ENCODE results near the gene MSX1.

MSX1 gene

DNA sequence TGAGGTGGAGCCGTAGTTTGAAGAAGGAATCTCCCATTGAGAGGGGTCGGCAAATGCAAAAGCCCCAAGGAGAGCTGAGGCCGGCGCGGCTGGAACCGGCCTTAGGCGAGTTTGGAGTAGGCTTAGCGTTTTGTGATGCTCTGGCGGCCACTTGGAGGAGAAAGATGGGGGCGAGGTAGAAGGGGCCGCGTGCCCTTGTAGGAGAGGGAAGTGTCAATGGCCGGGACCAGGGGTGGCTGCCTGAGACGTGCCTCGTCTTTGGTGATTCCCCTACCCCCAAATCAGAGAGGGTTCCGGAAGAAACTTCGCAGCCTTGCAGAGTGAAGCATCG is 11.7 kb downstream of the MSX1 start:
- no peak for FAIRE-seq

DNA sequence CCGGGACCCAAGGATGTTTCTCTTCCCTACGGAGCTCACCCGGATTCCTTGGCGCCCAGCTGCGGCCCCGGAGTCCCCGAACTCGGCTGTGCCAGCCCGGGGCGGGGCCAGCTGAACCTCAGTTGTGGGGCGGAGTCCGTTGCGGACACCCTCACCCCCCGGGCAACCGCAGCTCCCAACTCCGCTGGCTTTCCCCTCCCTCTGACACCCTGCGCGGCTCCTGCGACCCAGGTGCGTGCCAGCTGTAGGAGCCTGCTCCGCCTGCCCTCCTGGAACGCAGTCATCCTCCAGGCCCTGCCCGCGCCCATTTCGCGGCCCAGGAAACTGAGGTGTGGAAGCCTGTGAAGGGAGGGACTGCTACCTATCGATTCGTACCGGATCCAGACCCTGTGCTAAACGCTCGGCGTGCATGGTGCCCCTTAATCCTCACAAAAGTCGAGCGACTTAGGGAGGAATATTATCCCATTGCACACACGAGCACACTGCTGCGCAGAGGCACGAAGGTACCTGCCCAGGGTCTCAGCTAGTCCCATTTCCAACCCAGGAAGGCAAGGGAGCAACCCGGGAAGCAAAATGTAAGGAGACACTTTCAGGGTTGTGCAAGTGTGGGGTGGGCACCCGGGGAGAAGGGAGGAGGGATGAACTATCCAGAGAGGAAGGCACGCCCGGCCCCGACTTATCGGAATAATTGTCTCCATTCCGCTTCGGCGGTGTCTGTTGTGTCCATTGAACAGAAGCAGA is 12.3 kb downstream of the MSX1 start:
- no peak for FAIRE-seq

- no peak for FAIRE-seq
Observed at GRCh38 chr4:4872314-4872903, 12.9 kb downstream of the MSX1 start.

DNA sequence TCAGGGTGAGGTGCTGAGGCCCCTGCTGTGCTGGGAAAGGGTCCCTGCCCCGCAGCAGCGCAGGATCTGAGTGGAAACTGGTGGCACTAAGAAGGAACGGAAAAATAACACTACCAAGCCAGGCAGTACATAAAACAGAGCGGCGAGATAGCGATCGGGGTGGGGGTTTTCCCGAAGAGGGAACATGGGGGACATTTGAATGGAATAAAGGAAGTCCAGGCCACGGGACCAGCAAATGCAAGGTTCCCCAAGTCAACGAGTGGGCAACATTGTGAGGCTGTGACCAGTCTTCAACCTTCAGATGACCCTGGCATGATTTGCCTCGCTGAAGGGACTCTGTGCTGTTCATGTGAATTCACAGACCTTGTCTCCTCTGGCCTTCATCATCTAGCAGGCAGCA is 13.7 kb downstream of the MSX1 start:
- no peak for FAIRE-seq

DNA sequence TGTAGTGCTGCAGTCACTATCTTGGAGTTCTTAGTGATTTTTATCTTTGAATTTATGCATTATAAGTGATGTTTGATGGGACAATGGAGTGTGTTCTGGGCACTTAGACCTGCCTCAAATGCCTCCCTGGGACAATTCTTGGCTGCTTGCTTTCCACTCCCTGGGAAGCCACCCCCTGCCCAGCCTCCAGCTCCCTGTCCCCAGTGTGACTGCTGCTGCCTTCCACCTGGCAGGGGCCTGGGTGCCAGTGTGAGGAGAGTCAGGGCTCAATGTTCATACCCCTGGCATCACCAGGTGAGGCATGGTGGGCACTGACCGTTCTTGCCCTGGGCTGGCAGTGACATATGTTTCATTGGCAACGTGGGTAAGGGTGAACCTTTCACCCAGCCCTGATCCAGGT is 14.8 kb downstream of the MSX1 start:
- no peak for FAIRE-seq

GRCh38 chr4:4875147-4875546 is 15.7 kb downstream of the MSX1 start:
- no peak for FAIRE-seq

DNA sequence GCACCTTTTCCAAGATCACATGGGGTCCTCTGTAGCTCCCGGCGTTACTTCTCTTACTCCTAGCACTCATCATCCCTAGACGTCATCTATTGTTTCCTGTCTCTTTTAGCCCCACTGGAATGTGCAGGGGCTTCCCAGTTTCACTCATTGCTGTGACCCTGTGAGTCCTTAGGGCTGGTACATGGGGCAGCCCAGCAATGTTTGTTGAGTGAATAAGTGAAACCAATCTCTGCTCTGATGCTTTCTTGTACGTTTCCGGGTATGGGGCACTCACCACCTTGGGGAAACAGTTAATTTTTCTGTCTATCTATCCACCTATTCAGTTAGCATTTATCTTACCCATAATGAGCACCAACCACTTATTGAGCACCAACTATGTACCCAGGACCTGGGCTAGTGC is 16.1 kb downstream of the MSX1 start:
- FAIRE-seq = no peak

- FAIRE-seq = no peak
Observed at GRCh38 chr4:4876945-4877661, 17.6 kb downstream of the MSX1 start.

DNA sequence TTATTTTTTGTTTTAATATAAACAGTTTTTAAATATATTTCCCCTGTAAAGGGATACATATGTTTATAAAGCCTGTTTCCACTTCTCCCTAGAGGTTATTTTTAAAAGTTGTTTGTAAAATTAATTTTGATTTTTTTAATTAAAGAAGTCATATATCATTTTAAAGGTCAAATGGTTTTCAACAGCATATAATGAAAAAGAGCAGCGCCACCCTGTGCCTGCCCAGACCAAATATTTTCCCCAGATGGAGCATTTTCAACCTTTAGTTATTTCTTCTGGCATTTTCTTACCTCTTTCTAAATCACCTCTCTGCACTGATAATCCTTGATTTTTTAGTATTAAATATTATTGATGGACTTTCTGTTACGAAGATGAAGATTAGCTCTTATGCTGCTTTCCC is 21.0 kb downstream of the MSX1 start:
- FAIRE-seq = no peak

DNA sequence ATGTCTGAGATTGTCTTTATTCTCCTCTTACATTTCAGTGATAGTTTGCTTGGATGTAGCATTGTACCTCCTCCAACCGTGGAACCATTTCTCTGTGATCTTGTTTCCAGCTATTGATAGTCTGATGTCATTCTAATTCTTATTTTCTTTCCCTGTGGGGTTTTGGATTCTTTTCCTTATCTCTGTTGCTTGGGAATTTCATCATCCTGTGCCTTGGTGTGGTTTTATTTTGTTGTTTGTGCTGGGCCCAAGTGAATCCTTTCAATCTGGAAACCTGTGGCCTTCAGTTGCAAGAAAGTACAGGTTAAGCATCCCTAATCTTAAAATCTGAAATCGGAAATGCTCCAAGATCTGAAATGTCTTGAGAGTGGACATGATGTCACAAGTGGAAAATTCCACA is 22.0 kb downstream of the MSX1 start:
- FAIRE-seq = no peak

- no peak for FAIRE-seq
Observed at GRCh38 chr4:4884611-4885010, 25.1 kb downstream of the MSX1 start.

DNA sequence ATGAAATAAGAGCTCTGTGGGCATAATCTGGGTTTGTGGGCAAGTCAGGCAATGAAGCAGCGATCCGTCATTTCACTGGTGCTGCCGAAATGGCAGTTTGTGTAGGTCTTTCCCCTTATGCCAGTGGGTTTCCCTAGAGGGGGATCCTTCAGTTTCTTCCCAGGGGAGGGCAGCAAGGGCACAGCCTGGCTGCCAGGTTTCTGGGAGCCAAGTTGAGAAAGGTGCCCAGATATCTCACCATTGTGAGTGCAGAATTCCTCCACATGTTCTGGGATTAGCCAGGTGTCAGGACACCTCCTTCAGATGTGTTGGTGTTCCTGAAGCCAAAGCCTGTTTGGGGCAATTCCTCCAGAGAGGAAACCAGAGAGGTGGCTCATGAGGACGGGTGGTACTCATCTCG is 28.0 kb downstream of the MSX1 start:
- no peak for FAIRE-seq

GRCh38 chr4:4888695-4889094 is 29.2 kb downstream of the MSX1 start:
- FAIRE-seq = no peak

- FAIRE-seq = no peak
Observed at GRCh38 chr4:4889781-4890180, 30.3 kb downstream of the MSX1 start.

GRCh38 chr4:4890574-4891255 is 31.2 kb downstream of the MSX1 start:
- FAIRE-seq = no peak

DNA sequence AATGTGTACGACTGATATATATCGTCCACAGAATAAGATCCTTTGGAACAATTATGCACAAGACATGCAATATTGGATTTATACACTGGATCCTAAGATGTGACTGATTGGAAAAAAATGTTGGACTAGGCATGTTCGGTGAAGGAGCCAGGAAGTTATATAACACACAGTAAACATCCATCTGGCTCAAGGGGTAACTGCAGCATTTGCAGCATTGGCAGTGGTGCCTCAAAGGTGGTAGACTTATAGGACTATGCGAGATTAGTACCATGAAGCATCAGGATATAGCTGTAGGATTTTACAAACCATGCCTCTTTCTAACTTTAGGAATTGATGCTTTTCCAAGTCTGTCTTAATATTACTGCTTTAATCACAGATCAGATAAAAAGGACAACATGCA is 34.3 kb downstream of the MSX1 start:
- no peak for FAIRE-seq

GRCh38 chr4:4899202-4899925 is 39.9 kb downstream of the MSX1 start:
- FAIRE-seq = no peak

GRCh38 chr4:4901877-4902276 is 42.4 kb downstream of the MSX1 start:
- FAIRE-seq = no peak

- no peak for FAIRE-seq
Observed at GRCh38 chr4:4912155-4912554, 52.7 kb downstream of the MSX1 start.

- no peak for FAIRE-seq
Observed at GRCh38 chr4:4913147-4913561, 53.7 kb downstream of the MSX1 start.

Data from islet of Langerhans (tissue), 1 donor.